Activated CD4-positive, CD25-positive, alpha-beta regulatory T cell (primary cell): ENCODE data around the gene GNG12.

Source experiments
- DNase-seq, 4 experiments: peaks; one replicate each; lab custom pipeline; 2025; lab: John Stamatoyannopoulos, UW

Gene GNG12

GRCh38 chr1:67785847-67786753 is 47.2 kb downstream of the GNG12 start:
- DNase-seq: no peak

- DNase-seq: no peak
These were observed 48.6 kb downstream of the GNG12 start for GRCh38 chr1:67784545-67785186.

DNA sequence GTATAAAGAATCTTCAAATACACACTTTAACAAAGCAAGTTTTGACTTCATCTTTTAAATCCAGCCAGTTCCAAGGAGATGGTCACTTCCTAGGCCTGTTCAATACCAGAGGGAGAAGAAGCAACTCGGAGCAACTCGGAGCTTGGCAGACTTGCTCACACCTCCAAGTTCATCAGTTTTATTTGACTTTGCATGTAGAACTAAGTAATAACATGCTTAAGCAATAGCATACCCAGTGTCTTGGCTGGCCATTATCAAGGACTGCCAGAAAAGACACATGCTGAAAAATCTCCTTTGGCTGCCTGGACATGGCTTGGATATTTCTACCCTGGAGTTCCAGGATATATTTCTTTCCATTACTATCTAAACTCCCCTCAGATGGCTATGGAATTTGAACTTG is 52.6 kb downstream of the GNG12 start:
- DNase-seq: no peak

DNA sequence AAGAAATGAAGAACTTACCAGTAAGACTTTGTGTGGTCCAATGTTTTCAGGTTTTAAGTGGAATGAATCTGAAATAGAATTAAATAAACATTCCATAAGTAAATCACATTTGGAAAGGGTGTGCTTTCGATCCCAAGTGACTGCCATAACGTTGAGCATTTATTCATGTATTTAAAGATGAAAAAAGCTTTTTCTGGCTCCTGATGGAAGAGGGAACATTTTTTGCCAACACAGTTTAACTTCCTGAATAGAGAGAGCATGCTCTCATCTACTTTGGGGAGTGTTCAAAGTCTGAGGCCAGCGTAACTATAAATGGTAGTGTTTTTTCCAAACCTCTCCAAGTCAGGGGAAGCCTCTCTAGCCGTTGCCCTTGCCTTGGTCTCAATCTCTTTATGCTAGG is 55.8 kb downstream of the GNG12 start:
- no peak for DNase-seq

- no peak for DNase-seq
These were observed 56.3 kb downstream of the GNG12 start for GRCh38 chr1:67777016-67777415.

GRCh38 chr1:67773462-67773861 is 59.8 kb downstream of the GNG12 start:
- no peak for DNase-seq

DNA sequence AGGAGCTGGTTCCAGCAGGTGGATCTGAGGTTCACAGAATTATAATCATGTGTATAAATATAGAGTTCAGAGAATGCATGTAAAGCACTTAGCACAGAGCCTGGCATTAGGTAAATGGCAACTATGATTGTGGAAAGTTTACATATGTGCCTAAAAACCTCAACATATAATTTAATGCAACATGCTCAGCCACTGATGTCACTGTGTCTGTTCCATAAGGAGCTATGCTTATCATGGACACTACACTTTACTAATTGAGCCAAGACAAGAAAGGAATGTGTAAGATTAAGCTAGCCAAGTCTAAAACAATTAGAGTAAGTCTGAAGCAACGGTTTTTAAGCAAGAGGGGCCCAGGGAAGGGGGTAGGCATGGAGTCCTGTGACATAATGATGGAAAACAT is 61.5 kb downstream of the GNG12 start:
- no peak for DNase-seq

DNA sequence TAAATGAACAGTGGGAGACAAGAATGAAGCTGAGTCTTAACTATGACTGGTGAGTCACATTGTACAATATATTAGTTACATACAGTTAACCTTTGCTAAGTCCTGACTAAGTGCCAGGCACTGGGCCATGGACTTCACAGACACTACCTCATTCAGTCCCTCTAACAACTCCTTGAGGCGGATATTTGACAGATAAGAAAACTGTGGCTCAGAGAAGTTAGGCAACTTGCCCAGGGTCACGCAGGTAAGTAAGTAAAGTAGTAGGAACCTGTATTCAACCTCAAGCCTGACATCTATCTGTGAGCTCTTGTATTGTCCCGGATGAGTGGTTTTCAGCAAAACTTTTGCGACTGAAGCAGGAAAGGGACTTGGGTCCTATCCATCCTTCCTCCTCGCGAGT is 62.1 kb downstream of the GNG12 start:
- no peak for DNase-seq

DNA sequence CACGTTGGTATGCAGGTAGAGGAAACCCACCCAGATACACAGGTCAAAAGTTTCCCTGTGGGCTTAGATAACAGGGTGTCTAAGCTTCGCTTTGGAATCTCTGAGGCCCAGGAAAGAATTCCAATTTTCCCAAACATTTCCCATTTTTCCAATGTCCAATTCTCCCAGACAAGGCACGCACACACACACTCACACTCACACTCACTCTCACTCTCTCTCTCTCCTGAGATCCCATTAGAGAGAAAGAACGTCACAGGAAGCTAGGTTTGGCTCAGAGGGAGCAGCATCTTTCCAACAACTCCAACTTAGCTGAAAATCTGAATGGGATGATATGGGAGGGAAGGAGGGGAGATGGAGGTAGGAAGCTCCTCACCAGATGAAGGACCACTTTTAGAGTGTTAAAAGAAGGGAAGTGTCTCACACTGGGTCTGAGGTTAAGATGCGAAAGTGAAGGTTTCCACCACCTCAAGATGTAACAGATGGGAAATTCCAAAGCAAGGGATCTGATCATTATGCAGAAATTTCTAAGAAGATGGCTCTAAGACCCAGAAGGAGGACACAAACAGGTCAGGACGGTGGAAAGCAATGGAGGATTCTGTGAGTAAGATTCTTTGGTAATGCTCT is 63.5 kb downstream of the GNG12 start:
- no peak for DNase-seq

DNA sequence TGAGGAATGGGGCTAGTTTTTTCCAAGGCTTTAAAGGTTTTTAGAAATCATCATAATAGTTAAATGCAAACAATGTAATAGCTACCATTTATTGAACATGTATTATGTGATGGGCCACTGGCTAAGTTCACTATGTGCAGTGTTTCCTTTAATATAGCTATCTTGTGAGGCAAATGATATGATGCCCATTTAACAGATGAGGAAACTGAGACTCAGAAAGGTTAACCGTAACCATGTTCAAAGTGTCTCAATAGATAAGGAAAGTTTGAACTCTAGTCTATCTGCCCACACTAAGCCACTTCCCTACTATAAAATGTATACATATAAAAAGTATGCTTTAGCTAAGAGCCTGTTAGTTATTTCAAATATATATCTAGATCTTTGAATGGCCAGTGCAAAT is 64.8 kb downstream of the GNG12 start:
- no peak for DNase-seq

GRCh38 chr1:67767103-67767782 is 66.0 kb downstream of the GNG12 start:
- no peak for DNase-seq

DNA sequence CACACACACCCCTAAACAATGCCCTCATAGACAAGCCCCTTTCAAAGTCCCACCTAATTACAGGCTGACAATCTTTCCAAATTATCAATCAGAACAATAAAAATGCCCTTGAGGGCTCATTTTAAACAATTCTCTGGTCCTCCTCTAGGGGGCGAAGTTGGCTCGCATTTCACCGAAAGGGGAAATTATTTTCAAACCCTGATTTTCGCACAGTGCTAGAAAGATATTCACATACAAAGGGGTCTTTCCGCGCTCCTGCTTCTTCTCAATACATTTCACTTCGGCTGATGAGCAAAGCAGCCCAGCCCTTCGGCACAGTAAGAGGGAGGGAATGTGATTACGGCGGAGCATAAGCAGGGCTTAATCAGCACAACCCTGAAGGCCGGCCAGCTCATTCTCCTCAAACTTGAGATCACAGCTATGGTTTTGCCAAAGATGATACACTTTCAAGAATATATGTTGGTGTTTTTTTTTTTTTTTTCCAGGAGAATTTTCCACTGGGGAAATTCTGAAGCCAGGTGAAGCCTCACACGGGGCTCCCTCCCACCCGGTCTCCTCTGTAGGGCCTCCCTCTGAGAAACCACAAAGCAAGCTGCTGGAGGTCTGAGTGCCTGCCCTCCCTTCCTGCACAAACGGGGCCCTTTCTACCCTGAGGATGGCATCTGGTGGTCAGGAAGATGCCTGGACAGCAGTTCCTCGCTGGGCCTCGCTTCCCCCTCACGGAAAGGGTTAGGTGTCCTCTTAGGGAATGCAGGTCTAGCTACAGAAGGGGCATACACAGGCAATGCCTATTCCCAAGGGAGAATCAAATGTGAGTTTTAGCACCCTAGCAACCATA is 66.9 kb downstream of the GNG12 start:
- DNase-seq: peak in 1 of 4 experiments; percentile 12

GRCh38 chr1:67764633-67765032 is 68.6 kb downstream of the GNG12 start:
- no peak for DNase-seq

DNA sequence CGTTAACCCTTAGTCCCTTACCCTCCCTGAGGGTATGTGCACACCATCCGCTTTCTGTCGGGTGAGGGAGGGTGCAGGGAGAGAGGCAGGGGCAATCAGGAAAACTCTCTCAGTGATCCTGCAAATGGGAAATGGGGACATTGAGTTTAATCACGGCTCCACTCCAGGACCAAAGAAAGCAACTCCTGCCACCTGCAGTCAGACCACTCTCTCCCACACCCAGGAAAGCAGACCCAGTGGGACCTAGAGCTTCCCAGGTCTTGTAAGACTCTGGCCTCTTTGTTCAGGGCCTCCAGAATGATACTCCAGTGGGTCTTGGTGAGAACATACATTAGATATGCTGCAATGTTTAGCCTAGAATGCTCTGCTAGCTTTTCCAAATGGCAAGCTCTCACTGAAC is 71.5 kb downstream of the GNG12 start:
- DNase-seq: no peak

DNA sequence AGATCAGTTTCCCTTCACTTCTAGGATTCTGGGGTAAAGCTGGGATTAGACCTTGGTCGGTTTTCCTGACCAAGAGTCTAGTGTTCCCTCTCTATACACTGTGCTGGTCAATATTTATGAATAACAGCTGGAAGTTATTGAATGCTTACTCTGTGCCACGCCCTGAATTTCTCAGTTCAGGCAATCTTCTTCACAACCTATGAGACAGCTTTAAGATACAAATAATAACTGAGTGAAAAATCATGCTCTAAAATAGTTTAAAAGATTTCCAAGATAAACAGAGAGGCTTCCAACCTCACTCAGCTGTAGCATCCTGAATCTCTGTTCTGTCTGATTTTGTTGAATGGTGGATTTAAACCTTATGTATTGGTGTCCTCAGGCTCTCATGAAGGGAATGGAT is 72.2 kb downstream of the GNG12 start:
- no peak for DNase-seq

- DNase-seq: peak; percentile 15 to 52 (median 36)
These were observed 73.0 kb downstream of the GNG12 start for GRCh38 chr1:67760030-67760821.

- DNase-seq: no peak
These were observed 73.6 kb downstream of the GNG12 start for GRCh38 chr1:67759692-67760029.

GRCh38 chr1:67759066-67759465 is 74.2 kb downstream of the GNG12 start:
- DNase-seq: no peak

GRCh38 chr1:67755619-67756018 is 77.6 kb downstream of the GNG12 start:
- DNase-seq: no peak

DNA sequence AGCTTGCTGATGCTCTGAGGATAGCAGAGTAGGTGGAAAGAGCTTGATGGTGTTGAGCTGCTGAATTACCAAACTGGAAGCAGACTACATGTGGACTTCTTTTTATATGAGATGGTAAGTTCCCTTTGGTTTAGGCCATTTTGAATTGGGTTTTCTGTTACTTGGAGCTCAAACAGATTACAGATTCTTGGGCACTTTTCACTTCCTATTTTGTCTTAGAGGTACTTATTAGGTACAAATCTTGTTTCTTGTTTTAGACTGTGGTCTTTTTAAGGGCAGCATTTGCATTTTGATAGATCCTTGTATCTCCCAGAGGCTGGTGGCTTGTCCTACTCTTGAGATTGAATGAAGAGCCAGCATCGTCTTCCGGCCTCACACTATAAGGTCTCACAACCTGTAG is 78.1 kb downstream of the GNG12 start:
- DNase-seq: no peak

- DNase-seq: no peak
These were observed 78.7 kb downstream of the GNG12 start for GRCh38 chr1:67754526-67754920.
